NCI-H1092 treated with DMSO at 0.1 percent for 48 hours (cell line): ENCODE data around the gene S100A3.
"Not testable (repeated sequence)": the region's sequence is repeated elsewhere in the genome, so short reads cannot be mapped to it uniquely, and the experiment has no call there.

Experiments
- DNase-seq: peaks from one replicate; lab custom pipeline; 2025; lab: John Stamatoyannopoulos, UW

Gene S100A3, protein sequence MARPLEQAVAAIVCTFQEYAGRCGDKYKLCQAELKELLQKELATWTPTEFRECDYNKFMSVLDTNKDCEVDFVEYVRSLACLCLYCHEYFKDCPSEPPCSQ

GRCh38 chr1:153548722-153549688, at the start of gene S100A3:
S100A3 (minus strand) TSS chr1:153549258; CDS start chr1:153548485, 773 bp downstream.
- DNase-seq = no peak

GRCh38 chr1:153598309-153599172, 49.5 kb upstream of the S100A3 start:
- DNase-seq = peak; percentile 35

- DNase-seq = no peak
Measured at GRCh38 chr1:153597206-153597605, 48.1 kb upstream of the S100A3 start.

GRCh38 chr1:153592748-153593147, 43.7 kb upstream of the S100A3 start:
- no peak for DNase-seq

DNA sequence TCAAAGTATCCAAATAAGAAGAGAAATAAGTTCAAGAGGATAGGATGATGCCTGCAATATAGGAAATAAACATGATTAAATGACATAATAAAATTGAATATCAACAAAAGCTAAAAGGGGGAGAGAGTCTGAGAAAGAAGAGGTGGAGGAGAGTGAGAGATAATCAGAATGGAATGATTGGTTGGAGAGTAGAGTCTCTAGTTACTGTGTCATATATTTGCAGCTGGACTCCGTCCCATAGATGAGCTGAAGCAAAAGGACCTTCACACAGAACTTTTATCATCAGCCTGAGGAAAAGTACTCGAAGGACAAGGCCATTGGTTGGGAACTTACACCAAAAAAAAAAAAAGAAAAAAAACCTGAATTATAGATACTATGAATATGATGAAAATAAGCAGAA, 39.4 kb upstream of the S100A3 start:
- no peak for DNase-seq

- DNase-seq = not testable (repeated sequence)
Measured at GRCh38 chr1:153588033-153588432, 39.0 kb upstream of the S100A3 start.

DNA sequence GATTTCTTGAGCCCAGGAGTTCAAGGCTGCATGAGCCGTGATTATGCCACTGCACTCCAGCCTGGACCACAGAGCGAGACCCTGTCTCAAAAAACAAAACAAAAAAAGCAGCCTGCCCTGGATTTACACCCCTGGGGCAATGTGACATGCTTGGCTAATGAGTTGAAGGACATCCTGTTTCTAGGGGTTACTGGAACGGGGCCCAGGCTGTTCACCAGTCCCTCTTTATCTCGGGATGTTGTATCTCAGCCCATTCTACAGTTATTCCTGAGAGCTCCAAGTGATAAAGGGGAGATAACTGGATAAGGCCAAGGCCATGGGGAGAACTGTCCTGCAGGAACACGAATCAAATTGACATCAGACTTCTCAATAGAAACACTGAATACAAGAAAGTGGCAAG, 38.3 kb upstream of the S100A3 start:
- DNase-seq = no peak

- DNase-seq = no peak
Measured at GRCh38 chr1:153586347-153586746, 37.3 kb upstream of the S100A3 start.

- DNase-seq = no peak
Measured at GRCh38 chr1:153585006-153585405, 35.9 kb upstream of the S100A3 start.

DNA sequence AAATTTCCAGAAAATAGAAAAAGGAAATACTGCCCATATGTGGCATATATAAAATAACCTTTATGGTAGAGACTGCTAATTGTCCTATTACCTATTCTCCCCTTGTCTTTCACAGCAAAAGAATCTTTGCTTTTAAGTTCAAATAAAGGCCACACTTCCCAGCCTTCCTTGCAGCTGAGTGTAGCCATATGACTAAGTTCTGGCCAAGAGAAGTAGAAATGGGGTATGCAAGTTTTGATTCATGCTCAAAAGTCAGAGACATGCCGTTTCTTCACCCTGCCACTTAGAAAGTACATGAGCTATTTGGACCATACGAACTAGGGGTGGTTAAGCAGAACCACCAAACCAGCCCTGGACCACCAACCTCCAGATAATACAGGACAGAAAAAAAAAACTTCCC, 34.9 kb upstream of the S100A3 start:
- no peak for DNase-seq

DNA sequence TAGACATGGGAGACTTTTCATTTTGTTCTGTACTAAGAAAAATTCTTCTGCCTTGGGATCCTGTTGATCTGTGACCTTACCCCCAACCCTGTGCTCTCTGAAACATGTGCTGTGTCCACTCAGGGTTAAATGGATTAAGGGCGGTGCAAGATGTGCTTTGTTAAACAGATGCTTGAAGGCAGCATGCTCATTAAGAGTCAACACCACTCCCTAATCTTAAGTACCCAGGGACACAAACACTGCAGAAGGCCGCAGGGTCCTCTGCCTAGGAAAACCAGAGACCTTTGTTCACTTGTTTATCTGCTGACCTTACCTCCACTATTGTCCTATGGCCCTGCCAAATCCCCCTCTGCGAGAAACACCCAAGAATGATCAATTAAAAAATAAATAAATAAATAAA, 34.5 kb upstream of the S100A3 start:
- DNase-seq = not testable (repeated sequence)

- not testable (repeated sequence) for DNase-seq
Measured at GRCh38 chr1:153582836-153583235, 33.8 kb upstream of the S100A3 start.

- no peak for DNase-seq
Measured at GRCh38 chr1:153578936-153579335, 29.9 kb upstream of the S100A3 start.

DNA sequence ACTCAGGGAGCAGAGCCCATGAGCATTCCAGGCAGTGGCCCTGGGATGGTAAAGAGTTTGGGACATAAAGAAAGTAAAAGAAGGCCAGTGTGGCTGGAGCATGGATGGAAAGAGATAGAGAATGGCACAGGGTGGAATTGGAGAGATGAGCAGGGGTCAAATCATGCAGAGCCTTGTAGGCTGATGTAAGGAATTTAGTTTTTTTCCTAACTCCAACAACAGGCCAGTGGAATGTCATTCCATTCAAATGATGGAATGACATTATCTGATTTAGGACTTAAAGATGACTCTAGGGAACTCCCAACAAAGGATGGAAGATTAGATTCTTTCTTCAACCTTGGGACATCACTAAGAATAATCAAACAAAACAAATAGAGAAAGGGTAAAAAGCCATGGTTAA, 29.4 kb upstream of the S100A3 start:
- DNase-seq = no peak

- no peak for DNase-seq
Measured at GRCh38 chr1:153577624-153578051, 28.6 kb upstream of the S100A3 start.

DNA sequence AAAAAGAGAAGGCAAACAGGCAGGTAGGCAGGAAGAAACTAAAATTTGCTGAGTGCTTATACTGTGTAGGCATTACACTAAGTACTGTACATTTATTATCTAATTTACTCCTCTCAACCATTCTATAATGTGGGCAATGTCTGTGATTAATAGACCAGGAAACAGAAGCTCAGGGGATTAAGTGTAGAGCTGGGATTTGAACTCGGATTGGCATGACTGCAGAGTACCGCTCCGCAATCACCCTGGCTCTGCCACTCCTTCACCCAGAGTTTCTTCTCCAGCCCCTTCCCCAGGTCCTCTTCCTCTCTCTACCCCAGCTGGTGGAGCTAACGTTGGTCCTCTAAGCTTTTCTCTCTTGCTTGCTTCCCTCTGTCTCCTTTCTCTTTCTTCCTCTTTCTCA, 28.1 kb upstream of the S100A3 start:
- DNase-seq = no peak

- DNase-seq = not testable (repeated sequence)
Measured at GRCh38 chr1:153575497-153575896, 26.4 kb upstream of the S100A3 start.

DNA sequence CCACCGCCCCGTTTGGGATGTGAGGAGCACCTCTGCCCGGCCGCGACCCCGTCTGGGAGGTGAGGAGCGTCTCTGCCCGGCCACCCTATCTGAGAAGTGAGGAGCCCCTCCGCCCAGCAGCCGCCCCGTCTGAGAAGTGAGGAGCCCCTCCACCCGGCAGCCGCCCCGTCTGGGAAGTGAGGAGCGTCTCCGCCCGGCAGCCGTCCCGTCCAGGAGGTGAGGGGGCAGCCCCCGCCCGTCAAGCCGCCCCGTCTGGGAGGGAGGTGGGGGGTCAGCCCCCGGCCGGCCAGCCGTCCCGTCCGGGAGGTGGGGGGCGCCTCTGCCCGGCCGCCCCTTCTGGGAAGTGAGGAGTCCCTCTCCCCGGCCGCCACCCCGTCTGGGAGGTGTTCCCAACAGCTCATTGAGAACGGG, 26.0 kb upstream of the S100A3 start:
- not testable (repeated sequence) for DNase-seq

- DNase-seq = no peak
Measured at GRCh38 chr1:153573351-153573750, 24.3 kb upstream of the S100A3 start.

GRCh38 chr1:153572569-153573015, 23.5 kb upstream of the S100A3 start:
- DNase-seq = peak; percentile 77

GRCh38 chr1:153571706-153572105, 22.6 kb upstream of the S100A3 start:
- no peak for DNase-seq

DNA sequence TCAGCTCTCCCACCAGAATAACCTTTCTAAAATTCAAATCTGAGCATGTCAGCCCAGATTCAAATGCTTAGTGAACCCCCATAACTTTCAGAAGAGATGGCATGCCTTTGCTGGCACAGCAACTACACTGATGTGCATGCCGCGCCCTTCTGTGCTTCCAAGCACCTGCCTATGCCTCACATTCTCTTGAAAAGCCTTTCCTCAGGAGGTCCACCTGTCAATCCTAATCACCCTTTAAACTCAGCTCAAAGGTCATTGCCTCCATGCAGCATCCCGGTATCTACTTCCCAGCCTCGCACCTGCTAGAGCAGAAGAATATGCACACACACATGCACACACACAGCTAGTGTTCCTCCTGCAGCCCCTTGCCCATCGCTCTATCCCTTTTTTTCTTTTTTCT, 21.8 kb upstream of the S100A3 start:
- DNase-seq = no peak
